GM19438 (cell line): ENCODE results near the gene SPRED2.
"Not testable (repeated sequence)": the region's sequence is repeated elsewhere in the genome, so short reads cannot be mapped to it uniquely, and the experiment has no call there.

ENCODE experiments used
- ATAC-seq: cut with Tn5 transposase; IDR thresholded peaks from one replicate; pipeline ENCODE4 v1.9.1; 2021; ENCODE audit warnings: low read depth; ENCODE audit not compliant: unreplicated experiment

SPRED2 gene

GRCh38 chr2:65351234-65351947 lies 81.0 kb downstream of the SPRED2 start:
- no peak for ATAC-seq

GRCh38 chr2:65350651-65351056 lies 81.7 kb downstream of the SPRED2 start:
- no peak for ATAC-seq

- no peak for ATAC-seq
Observed at GRCh38 chr2:65349863-65350262, 82.5 kb downstream of the SPRED2 start.

GRCh38 chr2:65347913-65348312 lies 84.5 kb downstream of the SPRED2 start:
- no peak for ATAC-seq

- no peak for ATAC-seq
Observed at GRCh38 chr2:65345631-65346030, 86.8 kb downstream of the SPRED2 start.

GRCh38 chr2:65344689-65345088 lies 87.7 kb downstream of the SPRED2 start:
- no peak for ATAC-seq

GRCh38 chr2:65344182-65344581 lies 88.2 kb downstream of the SPRED2 start:
- ATAC-seq = no peak

GRCh38 chr2:65343386-65343785 lies 89.0 kb downstream of the SPRED2 start:
- ATAC-seq = no peak

GRCh38 chr2:65340898-65341681 lies 91.3 kb downstream of the SPRED2 start:
- ATAC-seq = no peak

- no peak for ATAC-seq
Observed at GRCh38 chr2:65339648-65340047, 92.8 kb downstream of the SPRED2 start.

GRCh38 chr2:65338830-65339495 lies 93.4 kb downstream of the SPRED2 start:
- ATAC-seq = not testable (repeated sequence)

GRCh38 chr2:65337915-65338314 lies 94.5 kb downstream of the SPRED2 start:
- not testable (repeated sequence) for ATAC-seq

- ATAC-seq = no peak
Observed at GRCh38 chr2:65334714-65335113, 97.7 kb downstream of the SPRED2 start.

GRCh38 chr2:65331336-65332025 lies 100.9 kb downstream of the SPRED2 start:
- ATAC-seq = no peak

- ATAC-seq = no peak
Observed at GRCh38 chr2:65329525-65329924, 102.9 kb downstream of the SPRED2 start.

GRCh38 chr2:65326276-65326675 lies 106.1 kb downstream of the SPRED2 start:
- ATAC-seq = no peak

- ATAC-seq = no peak
Observed at GRCh38 chr2:65325066-65325465, 107.3 kb downstream of the SPRED2 start.

GRCh38 chr2:65320946-65321345 lies 111.5 kb downstream of the SPRED2 start:
- no peak for ATAC-seq

GRCh38 chr2:65320042-65320725 lies 112.2 kb downstream of the SPRED2 start:
- peak; percentile 58 for ATAC-seq

GRCh38 chr2:65319674-65320041 lies 112.7 kb downstream of the SPRED2 start:
- no peak for ATAC-seq
